HG03439 (cell line): ENCODE measurements around the gene COL4A2.
"Not testable (repeated sequence)": the region's sequence is repeated elsewhere in the genome, so short reads cannot be mapped to it uniquely, and the experiment has no call there.

Experiments
- ATAC-seq: cut with Tn5 transposase; IDR thresholded peaks from one replicate; pipeline ENCODE4 v1.9.1; 2021; ENCODE audit warnings: mild to moderate bottlenecking, moderate library complexity; ENCODE audit not compliant: unreplicated experiment

COL4A2 gene

GRCh38 chr13:110523838-110524540 lies 216.9 kb downstream of the COL4A2 start:
- no peak for ATAC-seq

GRCh38 chr13:110524541-110525257 lies 217.6 kb downstream of the COL4A2 start:
- ATAC-seq, result no peak

GRCh38 chr13:110525328-110526319 lies 218.5 kb downstream of the COL4A2 start:
- no peak for ATAC-seq

DNA sequence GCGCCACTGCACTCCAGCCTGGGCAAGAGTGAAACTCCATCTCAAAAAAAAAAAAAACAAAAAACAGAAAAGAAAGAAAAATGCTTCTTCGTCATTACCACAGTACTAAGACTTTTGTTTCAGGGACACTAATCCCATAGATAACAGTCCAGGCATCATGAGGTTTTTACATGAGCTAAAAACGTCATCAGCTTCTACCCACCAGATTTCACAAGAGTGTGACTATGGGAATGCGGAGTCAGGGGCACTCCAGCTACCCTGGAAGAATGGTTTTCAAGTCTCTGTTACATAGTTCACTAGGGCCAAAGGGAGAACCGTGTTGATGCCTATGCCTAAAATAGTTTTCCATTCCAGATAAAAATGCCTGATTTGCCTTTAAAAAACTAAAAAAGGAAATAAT lies 221.3 kb downstream of the COL4A2 start:
- ATAC-seq, result no peak

GRCh38 chr13:110528911-110529310 lies 221.8 kb downstream of the COL4A2 start:
- ATAC-seq, result no peak

- ATAC-seq, result no peak
Measured at GRCh38 chr13:110529522-110530311, 222.6 kb downstream of the COL4A2 start.

GRCh38 chr13:110531100-110531499 lies 224.0 kb downstream of the COL4A2 start:
- ATAC-seq, result no peak

DNA sequence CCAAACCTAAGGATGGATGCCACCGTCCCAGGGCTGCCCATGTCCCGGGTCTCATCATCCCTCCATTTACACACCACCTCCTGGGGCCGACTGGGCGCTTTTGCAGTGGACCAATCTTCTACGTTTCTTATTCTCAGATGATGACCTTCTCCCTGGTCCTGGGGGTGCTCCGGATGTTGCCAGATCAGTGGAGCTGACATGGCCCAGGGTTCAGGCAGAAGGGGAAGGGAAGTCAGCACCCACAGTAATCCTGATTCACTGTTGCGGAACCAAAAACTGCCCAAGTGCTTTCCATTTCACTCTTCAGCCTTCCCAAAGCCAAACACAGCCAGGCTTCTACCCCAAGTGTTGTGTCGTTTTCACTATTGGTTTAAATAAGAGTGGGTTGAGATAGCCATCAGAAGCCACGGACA lies 224.6 kb downstream of the COL4A2 start:
- ATAC-seq, result no peak

- not testable (repeated sequence) for ATAC-seq
Measured at GRCh38 chr13:110532258-110532657, 225.2 kb downstream of the COL4A2 start.

GRCh38 chr13:110533771-110534670 lies 226.9 kb downstream of the COL4A2 start:
- no peak for ATAC-seq

DNA sequence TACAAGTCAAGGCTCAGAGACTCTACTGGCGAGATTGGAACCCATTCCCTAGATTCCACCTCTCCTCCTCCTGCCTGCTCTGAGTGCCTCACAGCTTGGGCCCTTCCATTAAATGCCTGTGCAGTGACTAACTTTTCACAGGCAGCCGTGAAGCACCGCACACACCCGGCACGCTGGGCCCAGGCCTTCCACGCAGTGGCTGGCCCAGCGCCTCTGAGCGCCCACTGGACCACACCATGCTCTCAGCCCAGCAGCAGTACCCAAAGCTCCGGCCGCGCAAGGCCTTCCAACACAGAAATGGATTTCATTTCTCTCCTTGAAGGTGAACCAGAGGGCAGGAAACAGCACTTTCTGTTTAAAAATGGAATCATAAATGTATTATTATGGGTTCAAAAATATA lies 228.4 kb downstream of the COL4A2 start:
- no peak for ATAC-seq

DNA sequence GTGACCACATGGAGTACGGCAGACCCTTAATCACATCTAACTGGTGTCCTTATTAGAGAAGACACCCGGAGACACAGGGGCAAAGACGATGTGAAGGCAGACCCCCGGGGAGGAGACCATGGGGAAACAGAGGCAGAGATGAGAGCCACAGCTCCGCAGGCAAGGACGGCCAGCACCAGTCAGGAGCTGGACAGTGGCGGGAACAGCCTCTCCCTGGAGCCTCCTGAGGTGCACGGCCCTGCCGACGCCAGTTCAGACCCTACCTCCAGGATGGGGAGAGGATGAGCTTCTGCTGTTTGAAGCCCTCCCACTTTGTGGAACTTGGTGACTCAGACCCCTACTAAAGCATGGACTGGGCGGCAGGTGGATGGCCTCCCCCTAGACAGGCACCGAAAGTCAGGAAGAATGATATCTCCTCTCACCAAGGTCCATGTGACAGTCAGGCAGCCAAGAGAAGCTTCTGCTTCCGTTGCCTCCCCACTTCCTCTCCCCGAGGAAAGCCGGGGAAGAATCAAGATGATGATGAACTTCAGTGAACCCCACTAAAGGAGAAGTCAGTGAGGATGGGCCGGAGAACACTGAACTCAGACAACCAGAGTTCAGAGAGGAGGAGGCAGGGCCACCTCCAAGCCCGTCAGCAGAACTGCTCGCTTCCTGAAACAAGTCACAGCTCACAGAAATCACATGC lies 229.1 kb downstream of the COL4A2 start:
- no peak for ATAC-seq

DNA sequence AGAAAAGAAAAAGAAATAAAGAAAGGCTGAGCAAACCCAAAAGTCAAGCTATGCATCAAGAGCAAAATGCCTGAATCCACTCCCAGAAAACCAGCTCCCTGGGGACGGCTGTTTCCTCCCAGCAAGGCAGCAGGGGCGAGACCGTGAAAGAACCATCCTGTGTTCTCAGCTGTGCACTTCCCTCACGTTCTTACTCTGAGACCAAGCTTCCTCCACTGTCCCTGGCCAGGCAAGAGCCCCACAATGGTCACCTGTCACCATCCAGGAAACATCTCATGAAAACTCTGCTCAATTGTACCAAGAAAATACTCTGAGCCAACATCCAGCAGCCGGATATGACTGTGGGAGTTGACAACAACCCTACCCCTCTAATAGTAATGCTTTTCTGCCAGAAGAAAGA lies 231.5 kb downstream of the COL4A2 start:
- no peak for ATAC-seq

- no peak for ATAC-seq
Measured at GRCh38 chr13:110539894-110540293, 232.8 kb downstream of the COL4A2 start.

- no peak for ATAC-seq
Measured at GRCh38 chr13:110540871-110541525, 233.9 kb downstream of the COL4A2 start.

DNA sequence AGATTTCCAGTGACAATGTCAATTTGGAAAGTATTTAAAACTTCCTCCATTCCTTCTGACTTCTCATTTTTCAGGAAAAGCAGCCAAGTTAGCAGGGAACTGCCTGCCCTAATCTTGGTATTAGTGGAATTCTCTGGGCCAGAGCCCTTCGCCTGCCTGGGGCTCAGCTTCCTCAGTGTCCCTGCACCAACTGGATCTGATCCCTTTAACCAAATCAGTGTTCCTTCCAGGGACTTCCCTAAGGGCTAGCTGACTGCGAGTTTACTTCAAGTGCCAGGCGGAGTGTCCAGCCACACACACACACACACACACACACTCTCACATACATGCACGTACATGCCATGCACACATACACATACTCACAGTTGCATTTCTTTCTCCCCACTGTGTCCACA lies 234.4 kb downstream of the COL4A2 start:
- ATAC-seq, result no peak

DNA sequence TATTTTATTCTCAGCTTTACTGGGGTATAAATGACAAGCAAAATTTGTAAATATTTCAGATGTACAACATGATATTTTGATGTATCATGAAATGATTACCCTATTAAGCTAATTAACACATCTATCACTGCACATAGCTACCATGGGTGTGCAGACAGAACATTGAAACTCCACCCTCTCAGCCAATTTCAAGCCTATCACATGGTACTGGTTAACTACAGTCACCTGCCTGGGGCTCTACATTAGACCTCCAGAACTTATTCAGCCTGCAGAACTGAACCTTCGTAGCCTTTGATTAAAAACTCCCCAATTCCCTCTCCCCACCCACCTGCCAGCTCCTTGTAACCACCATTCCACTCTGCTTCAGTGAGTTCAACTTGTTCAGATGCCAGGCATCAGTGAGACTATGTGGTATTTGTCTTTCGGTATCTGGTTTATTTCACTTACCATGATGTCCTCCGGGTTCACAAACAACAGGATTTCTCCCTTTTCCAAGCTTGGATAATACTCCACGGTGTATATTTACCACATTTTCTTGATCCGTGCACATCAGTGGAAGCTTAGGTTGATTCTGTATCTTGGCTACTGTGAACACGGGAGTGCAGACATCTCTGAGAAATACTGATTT lies 235.2 kb downstream of the COL4A2 start:
- ATAC-seq, result no peak

DNA sequence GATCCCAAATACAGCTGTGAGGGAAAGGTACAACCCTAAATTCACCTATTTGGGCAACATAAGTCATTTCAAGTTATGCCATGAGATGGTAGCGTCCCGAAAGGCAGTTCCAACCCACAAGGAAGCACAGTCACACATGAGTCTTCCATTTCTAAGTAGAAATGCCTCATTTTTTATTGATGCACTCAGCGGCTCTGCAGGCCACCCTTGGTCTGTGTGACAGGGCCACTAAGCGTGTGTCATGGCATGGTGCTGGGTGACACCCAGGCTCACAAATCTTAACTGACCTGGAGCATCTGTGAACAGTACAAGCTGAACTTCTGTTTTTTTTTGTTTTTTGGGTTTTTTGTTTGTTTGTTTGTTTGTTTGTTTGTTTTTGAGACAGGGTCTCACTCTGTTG lies 239.3 kb downstream of the COL4A2 start:
- ATAC-seq, result no peak
